HG03039 (cell line): ENCODE results near the gene SERINC3.

Source experiments
- ATAC-seq: cut with Tn5 transposase; IDR thresholded peaks from one replicate; pipeline ENCODE4 v1.9.1; 2021; ENCODE audit warnings: mild to moderate bottlenecking, moderate library complexity; ENCODE audit not compliant: unreplicated experiment

The SERINC3 gene

GRCh38 chr20:44468044-44468782 lies 53.7 kb downstream of the SERINC3 start:
- no peak for ATAC-seq

- no peak for ATAC-seq
These were observed 54.5 kb downstream of the SERINC3 start for GRCh38 chr20:44467289-44467883.

GRCh38 chr20:44465001-44465560 lies 56.8 kb downstream of the SERINC3 start:
- no peak for ATAC-seq

- ATAC-seq: no peak
These were observed 57.4 kb downstream of the SERINC3 start for GRCh38 chr20:44464514-44464913.

GRCh38 chr20:44463466-44463865 lies 58.4 kb downstream of the SERINC3 start:
- ATAC-seq: no peak

GRCh38 chr20:44461803-44462174 lies 60.1 kb downstream of the SERINC3 start:
- ATAC-seq: no peak

- no peak for ATAC-seq
These were observed 60.6 kb downstream of the SERINC3 start for GRCh38 chr20:44461142-44461802.

GRCh38 chr20:44460795-44461141 lies 61.1 kb downstream of the SERINC3 start:
- ATAC-seq: no peak

- ATAC-seq: no peak
These were observed 62.6 kb downstream of the SERINC3 start for GRCh38 chr20:44459271-44459670.

- no peak for ATAC-seq
These were observed 64.9 kb downstream of the SERINC3 start for GRCh38 chr20:44457016-44457415.

GRCh38 chr20:44456611-44457010 lies 65.3 kb downstream of the SERINC3 start:
- ATAC-seq: no peak

GRCh38 chr20:44455126-44455525 lies 66.7 kb downstream of the SERINC3 start:
- ATAC-seq: no peak

GRCh38 chr20:44454306-44454963 lies 67.4 kb downstream of the SERINC3 start:
- no peak for ATAC-seq

GRCh38 chr20:44450903-44451450 lies 70.9 kb downstream of the SERINC3 start:
- ATAC-seq: no peak

- ATAC-seq: no peak
These were observed 71.5 kb downstream of the SERINC3 start for GRCh38 chr20:44450281-44450889.

GRCh38 chr20:44449864-44450263 lies 72.0 kb downstream of the SERINC3 start:
- ATAC-seq: no peak

GRCh38 chr20:44448753-44449546 lies 72.9 kb downstream of the SERINC3 start:
- ATAC-seq: no peak

- no peak for ATAC-seq
These were observed 73.9 kb downstream of the SERINC3 start for GRCh38 chr20:44447827-44448419.
